ENCODE measurements around the gene VPS26C.

- no peak for TF ChIP-seq CTCF (IDR thresholded peaks at IDR 0.05)
- TF ChIP-seq POLR2AphosphoS5 (IDR thresholded peaks at IDR 0.05): no peak
- TF ChIP-seq POLR2A (IDR thresholded peaks at IDR 0.05): no peak
These were observed 64.7 kb downstream of the VPS26C start for GRCh38 chr21:37202221-37203110.

All from stomach (tissue), 4 donors.